Measurements from ENCODE around the gene S100A11.

Gene S100A11

DNA sequence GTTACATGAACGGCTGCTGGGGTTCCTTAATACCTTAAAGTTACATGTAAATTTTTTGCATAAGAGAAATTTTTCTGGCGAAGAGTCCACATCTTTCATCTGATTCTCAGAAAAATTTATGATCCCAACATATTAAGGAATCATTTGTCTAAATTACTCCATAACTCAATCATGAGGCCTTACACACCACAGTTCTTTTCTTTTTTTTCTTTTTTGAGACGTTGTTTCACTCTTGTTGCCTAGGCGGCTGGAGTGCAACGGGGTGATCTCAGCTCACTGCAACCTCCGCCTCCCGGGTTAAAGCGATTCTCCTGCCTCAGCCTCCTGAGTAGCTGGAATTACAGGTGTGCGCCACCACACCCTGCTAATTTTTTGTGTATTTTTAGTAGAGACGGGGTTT lies 2.1 kb upstream of the S100A11 start:
- DNase-seq = no peak

DNA sequence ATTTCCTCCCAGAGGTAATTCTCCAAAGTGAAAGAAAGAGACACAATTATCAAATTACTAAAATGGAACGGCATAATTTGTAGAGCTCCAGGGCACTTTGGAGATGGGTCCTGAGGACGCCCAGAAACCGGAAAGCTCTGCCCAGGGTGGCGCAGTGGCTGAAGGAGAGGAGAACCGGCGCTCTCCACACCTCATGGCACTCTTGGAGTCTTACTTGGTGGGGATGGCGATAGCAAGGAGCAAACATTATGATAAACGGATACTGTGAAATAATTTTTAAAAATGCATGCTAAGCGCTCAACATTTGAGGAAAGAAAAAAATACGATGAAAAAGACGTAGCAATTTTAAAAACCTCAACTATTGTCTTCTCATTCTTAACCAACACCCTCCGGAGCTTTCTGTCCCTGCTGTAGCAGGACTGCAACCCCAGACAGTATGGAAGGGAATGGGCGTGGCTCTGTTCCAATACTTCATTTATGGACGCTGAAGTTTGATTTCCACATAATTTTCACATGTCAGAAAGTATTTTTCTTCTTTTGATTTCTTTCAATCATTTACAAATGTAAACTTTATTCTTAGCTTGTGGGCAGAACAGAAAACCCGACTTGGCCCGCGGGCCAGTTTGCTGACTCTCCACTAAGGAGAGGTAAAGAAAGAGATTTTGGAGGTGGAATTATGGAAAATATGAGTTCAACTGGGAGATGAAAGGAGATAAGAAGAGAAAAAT lies 1.1 kb downstream of the S100A11 start:
- no peak for DNase-seq

DNA sequence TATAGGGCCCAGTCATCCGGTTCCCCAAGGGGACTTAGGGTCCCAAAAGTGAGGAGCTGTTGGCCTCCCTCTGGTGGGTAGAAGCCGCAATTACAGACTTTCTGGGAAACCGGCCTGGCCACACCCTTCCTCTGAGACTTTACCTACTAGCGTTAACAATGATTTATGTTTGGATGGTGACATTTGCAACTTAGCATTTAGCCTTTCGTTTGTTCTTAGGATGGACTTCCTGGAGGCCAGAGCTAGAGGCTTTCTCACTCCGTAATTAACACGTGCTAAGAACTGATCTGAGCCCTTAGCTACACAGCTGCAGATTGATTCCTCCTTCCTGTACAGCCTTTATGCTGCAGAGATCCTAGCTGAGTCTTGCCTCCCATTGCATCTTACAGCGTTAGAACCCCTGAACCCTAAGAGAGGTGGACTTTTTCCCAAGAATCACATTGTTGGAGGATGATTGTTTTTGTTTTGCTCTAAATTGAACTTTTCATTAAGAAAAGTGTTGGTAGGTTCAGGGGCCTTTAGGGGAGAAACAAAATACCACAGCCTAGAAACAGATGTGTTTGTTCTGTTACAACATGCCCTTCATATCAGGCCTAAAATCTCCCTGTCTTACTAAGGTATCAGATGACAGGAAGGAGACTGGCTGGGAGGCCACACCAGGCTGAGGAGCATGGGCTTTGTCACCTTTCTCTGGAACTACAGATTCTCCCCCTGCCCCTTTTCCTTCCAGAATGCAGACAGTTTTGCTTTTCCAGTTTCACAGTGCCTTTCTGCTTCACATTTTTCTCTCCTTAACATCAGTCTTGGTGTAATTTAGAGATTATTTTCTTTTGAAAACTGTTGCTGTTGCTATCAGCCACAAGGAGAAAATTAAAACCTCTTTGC lies 1.9 kb downstream of the S100A11 start:
- DNase-seq = peak; percentile 75

DNA sequence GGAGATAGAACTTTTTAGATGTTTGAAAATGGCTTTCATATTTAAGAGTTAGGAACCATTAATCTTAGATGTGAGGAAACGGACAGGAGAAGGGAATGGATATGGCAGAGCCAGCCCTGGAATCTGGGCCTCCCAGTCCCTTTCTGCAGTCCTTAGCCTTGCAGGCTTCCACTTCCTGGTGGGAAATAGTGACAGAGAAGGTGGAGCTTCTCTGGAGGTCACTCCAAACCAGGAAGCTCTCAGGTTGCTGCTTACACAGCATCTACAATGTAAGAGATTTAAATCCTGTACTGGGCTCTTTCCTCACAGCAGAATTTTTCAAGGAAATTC lies 2.5 kb downstream of the S100A11 start:
- no peak for DNase-seq

DNA sequence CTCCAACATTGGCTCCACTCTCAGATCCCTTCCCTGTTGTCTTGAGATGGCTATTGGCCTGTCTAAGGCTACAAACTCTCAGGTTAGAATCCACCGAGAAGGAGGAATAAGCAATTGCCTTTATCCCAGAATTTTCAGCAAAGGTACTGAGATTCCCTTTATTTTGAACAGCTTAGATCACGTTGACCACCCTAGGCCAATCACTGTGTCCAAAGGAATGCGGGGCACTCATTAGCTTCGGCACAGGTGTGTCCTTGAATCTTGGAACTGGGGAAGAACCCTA lies 6.9 kb downstream of the S100A11 start:
- no peak for DNase-seq

DNA sequence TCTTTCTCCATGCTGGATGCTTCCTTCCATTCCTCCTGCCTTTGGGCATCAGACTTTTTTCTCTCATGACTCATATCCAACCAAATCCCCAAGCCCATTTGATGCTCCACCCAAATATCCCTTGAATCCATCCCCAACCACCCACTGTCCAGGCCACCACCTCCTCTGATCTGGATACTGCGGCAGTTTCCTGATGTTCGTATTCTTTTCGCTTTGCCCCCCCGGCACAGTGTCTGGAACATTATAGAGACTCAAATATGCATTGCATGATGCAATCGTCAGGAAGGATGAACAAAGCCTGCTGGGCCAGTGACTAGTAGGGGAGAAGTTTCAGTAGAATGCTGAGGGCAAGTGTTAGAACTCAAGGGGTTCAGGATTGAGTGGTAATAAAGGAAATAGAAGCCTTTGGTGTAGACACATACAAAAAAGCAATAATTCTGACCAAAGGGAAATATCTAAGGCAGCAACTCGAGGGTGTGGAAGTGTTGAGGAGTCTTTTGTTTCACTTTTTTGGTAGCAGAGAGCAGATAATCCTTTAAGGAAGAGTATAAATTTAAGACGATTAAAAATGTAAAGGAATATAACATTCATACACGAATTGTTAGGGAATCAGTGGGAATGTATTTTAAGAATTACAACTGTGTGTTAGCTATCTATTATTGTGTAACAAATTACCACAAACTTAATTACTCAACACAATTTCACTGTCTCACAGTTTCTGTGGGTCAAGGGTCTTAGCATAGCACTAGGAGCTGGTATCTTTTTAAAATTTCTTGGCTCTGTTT lies 7.5 kb downstream of the S100A11 start:
- peak; percentile 56 for DNase-seq

DNA sequence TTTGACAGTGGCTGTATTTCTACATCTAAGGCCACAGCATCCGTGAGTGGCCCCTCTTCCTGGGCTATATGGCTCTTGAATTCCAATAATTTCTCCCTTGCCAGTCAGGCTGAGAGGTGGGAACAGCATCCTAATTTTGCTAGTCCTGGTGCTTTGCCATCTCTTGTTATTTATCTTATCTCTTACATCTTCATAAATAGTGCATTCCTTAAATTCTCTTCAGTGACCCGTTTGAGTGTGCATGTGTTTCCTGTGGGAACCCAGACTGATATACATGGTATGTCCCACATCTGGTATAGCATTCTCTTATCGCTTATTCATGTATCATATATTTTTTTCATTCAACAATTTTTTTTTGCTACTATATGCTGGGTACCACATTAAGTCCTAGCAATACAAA lies 9.9 kb downstream of the S100A11 start:
- DNase-seq = no peak

DNA sequence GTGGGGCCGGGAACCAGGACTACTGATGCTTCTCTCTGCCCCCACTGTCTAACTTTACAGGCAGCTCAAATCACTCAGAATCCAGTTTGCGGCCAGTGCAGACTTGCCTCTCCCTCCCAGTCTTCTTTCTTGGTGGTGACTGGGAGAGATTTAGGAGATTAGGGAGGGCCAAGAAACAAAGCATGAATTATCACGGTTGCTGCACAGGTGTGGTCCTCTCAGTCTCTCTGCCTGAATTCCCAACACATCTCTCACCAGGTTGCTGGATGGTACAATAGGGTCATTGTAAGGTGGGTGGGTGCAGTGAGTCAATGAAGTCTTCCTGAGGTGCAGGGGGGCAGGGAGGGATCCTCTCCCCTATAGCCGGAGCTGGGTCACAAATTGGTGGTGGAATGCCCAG lies 12.6 kb downstream of the S100A11 start:
- DNase-seq = no peak

DNA sequence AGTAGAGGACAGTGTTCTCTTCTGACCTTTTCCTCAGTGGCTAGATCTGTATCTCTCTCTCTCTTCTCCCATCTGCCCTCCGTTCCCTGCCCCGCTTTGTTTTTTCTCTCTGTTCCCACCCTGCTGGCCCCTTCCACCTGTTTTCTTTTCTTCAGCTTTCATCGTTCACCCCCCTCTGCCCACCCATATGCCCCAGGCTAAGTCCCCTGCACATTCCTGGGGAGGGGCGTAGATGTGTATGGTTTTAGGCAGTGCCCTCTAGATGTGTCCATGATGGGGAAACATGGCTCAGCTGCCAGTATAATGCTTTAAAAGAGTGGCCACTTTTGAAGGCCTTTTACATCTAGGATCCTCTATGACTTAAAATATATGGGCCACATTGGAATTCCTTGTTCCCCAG lies 13.6 kb downstream of the S100A11 start:
- no peak for DNase-seq

DNA sequence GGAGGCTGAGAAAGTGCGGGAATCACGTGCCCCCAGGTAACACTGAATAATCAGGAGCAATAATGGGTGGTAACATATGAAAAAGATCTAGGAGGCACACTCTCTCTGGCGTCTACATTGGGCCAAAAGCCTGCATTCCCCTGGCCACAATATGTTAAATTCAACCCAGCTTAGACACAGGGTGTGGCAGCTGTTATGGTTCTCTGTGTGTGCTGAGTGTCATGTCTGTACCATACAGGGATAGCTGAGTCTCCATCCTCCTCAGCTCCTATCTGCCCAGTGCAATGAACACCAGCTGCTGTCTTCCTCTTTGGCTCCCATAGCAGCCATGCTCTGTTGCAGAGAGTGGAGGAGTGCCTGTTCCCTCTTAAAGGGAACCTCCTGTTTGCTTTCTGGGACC lies 14.3 kb downstream of the S100A11 start:
- no peak for DNase-seq

DNA sequence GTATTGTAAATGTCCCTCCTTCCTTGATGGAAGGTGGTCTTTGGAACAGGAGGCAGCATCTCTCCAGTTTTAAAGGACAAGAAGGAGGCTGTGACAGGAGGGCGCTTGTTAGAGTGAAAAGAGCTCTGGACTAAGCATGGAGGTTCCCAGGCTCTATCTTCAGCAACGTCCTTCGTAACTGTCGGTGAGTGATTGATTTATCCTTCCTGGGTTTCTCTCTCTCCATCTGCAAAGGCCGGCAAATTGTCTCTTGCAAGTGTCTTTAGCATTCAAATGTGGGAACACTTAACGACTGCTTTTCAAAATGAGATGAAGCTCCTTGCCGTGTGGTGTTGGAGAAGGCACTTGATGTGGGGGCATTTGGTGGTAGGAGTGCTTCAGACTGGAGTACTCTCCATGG lies 15.2 kb downstream of the S100A11 start:
- DNase-seq = no peak

DNA sequence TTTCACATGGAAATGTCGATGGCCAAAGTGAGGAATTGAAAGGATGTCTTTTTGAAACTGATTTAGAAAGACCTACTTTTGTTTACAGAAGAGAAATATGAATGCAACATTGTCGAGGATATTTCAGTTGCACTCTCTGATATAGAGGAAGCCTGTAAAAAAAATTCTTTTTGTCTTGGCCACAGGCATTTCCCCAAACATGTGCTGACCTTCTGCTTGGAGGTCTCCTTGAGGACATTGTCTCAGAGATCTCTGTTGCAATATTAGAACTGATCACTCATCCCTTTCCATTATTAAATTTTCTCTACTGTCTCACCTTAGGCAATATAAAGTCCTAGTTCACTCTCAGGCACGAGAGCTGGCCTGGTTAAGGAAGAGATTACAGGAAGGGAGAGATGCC lies 16.0 kb downstream of the S100A11 start:
- no peak for DNase-seq

DNA sequence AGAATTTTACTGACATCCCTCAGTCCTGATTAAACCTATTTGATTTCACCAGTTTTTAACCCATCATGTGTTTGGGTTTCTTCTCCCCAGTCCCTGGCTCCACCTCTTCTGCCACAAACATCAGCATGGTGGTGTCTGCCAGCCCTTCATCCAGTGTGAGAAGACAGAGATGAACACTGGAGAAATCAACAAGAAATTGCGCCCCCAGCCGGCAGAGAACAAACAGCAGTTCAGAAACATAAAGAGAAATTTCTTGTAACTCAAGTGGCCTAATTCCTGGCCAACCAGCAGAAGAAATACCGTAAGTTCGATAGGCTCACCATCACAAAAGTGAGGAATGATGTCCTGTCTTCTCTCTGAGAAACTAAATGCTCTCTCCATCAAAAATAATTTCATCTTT lies 18.3 kb downstream of the S100A11 start:
- no peak for DNase-seq

DNA sequence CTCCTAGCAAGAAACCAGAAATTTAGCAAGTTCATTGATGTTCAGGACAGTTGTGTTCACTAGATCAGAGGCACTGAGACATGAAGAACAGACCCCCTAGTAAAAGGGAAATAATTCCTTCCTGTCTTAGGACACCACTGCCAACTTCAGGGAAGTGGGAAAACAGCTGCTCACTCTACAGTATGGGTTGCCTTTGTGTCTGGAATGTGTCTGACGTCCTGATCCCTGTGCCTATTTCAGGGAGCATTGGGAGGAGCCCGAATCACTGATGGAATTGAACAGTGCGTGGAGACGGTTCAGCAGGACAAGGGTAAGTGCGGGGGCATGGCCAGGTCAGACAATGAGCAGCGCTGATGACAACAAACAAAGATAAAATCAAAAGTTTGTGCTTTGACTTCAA lies 21.0 kb downstream of the S100A11 start:
- no peak for DNase-seq

DNA sequence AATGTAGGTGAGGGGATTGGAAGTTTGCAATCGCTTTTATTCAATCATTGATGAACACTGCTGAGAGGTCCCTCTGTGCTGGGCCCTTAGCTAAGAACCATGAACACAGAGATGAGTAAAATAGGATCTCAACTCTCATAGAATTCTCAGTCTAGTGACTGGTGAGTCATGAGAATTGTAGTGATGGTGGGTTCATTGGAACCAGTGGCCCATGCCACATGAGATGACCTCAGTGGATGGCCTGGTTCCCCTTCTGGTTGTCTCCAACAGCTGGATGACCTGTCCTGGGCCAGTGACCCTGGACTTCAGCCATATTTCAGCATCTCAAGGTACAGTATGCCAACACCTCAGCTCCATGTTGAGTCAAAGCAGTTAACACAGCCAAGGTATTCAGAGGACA lies 21.9 kb downstream of the S100A11 start:
- no peak for DNase-seq

DNA sequence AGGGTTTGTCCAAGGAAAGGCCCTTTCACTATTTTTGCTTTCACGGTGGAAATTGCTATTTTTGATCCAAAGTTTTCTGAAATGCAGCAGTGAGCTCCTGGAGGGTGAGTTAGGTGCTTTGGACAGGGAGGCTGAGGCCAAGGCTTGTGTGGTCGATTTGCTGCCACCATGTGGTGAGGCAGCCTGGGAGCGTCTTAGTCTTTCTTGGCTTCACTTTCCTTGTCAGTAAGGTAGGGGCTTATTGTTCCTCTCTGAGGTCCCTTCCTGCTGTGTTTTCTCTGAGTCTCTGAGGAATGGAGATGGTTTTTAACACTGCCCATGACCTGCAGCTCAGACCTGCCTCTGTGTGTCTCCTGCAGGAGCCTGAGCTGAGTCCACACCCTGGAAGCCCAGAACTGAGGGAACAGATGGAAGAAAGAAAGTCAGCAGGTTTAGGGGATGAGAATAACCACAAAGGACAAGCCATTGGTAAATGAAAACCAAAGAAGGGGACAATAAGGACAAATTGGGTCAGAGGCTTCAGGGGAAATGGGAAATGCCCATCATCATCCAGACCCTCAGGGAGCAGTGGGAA lies 23.1 kb downstream of the S100A11 start:
- no peak for DNase-seq

DNA sequence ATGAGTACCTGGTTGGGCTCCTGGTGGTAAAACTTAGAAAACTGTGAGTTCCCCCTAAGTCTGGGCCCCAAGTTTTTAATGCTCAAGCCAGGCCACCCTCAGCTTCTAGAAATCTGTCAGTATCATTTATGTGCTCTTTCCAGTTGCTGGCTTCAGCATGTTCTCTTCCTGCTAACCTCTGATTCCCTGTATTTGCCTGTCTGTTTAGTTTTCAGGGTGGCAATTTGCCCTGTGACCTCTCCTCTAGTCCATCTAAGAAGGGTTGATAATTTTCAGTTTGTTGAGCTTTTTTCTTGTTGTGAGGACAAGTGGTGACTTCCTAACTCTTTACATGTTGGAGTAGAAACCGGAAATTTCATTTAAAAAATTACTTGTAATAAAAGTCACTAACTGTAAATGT lies 27.1 kb downstream of the S100A11 start:
- no peak for DNase-seq

DNA sequence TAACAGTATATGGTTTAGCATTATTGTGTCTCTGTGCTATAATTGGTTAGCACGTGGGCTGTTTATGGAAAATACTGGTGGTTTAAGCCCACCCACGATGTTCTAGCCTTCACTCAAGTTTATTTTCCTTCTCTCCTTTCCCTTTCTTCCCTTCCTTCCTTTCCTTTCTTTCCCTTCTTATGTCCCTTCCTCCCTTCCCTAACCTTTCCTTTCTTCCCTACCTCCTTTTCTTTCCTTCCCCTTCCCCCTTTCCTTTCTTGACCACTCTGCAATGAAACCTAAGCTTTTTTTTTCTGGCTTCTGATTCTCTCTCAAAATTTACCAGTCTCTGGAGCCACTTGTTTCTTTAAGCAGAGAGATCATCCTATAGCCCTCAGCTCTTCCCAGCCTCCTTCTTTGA lies 29.8 kb downstream of the S100A11 start:
- DNase-seq = no peak

DNA sequence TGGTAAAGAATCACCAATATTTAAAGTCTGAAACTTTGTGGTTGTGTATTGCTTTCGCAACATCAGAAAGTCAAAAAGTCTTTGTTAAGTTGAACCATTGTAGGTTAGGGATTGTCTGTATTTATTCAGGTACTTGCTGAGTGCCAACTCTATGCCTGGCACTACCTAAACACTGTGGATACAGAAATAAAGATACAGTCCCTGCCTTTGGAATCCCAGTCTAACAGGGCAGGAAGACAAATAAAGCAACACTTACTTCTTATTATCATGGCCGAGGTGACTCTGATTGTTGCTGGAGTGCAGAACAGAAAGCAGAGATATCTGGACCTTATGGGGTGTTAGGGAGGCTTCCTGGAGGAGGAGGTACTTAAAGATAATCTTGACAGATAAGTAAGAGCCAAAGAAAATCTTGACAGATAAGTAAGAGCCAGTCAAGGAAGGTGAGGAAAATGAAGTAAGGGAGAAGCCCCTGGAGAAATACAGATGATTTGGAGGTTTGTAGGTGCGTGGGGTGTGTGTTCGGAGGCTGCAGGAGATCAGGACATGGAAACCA lies 31.4 kb downstream of the S100A11 start:
- no peak for DNase-seq

DNA sequence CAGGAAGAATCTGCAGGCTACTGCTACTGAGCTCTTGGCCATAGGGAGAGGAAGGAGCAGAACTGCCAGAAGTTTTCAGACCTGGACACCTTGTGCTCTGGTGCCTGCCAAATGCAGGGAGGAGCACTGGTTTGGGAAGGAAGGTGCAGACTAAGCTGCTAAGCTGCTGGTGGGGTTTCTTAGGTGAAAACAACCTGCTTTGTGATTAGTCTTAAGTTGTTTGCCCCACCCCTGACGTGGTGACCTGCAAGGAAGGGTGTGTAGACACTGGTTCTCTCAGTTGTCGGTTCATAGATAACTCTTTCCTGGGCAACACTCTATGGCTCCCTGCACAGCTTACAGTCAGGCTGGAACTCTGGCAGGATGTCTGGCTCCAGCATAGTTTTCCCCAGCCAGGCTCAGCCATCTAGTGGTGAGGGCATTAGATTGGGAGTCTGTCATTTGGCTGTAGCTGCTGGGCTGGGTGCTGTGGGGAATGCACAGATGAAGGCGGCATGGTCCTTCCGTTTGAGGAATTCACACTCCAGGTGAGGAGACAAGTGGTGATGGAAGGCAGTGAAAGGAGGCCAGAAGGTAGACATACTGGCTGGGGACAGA lies 32.9 kb downstream of the S100A11 start:
- DNase-seq = no peak

DNA sequence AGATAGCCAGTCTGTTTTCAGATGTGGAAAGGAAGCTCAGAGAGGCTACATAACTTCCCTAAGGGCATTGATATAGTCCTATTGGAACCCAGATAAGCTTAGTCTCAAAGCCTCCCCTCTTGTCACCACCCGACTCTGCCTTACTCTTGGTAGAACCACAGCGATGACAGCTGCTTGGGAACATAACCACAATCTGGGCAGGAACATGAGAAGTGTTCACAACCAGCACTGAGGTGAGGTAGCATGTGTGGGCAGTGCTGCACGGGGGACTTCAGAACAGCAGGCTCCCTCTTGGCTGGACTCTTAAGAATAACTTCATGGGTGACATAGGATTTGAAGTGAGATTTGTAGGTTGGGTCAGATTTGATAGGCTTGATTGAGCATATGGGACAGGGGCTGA lies 33.8 kb downstream of the S100A11 start:
- no peak for DNase-seq

DNA sequence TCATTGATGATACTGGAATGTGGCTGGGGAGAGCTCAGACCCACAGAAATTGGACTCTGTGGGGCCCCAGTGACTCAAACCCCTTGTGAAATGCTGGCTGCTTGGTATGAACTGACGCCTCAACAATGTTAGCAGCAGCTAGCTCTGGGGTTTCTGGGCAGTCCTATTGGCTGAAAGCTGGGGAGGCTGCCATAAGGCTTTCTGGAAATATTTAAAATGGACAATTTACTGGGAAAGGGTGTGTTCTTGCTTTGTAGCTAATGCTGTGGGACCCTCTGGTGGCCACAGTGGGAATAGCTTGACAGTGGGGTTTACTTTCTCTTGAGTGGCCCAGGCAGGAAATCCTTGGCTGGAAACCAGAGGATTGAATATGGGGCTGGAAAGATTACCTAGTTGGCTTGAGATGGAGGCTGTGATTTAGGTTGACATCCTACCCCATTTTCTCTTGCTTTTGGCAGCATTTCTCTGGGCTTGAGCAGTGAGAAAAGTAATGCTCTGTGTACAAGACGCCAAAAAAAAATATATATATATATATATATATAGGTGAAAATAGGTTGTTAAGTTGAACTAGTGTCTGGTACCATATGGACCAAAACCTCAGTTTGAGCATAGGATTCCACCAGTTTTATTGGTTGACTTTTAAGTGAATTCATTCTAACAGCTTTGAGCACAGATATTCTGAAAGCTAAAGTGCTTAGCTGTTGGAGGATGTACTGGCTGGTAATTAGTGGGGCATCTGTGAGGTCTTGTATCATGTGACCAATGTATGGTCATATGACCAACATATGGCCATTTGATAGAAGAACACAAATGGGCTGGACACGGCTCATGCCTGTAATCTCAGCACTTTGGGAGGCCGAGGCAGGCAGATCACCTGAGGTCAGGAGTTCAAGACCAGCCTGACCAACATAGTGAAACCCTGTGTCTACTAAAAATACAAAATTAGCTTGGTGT lies 34.9 kb downstream of the S100A11 start:
- peak; percentile 60 for DNase-seq
